IPS-11a (cell line): Measurements from ENCODE around the gene OPN4.

Source experiments
- H3K4me3 ChIP-seq: one replicate; pipeline ENCODE4 v1.5.1; 2013; ENCODE audit warnings: low read depth, low read length, control low read depth

The OPN4 gene

DNA sequence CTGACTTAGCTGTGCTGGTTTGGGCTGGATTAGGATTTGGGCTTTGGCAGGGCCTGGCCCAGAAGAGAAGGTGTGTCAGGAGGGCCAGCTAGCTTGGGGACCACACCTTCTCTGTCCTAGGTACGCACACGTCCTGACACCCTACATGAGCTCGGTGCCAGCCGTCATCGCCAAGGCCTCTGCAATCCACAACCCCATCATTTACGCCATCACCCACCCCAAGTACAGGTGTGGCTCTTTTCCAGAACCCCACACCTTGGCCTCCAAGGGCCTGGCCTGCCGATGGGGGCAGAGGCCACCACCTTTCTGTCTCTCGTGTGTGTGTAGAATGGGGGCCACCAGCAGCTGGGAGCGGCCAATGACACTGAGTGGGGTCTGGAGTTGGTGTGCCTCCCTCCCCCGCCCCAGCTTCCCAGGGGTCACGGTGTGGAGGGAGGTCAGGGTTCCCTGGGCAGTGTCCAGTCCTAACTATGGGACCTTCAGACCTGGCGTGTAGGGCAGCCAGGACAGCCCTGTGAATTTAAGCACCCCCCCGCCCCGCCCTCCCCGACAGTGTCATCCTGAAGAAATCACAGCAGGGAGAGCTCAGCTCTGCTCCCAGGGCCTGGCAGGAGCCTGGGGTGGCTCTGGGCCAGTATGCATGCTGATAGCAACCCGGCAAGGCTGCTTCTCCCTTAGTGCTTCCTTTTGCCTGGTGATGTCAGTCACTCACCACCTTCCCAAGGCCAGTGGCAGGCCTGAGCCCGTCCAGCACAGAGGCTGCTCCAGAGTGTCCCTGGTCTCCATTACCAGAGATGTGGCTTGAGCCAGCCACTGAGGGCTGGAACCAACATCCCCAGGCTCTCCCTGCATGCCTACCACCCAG is 7.0 kb downstream of the OPN4 start:
- H3K4me3 ChIP-seq: no peak overlapping the region

GRCh38 chr10:86662186-86663045 is 8.1 kb downstream of the OPN4 start:
- no peak overlapping the region for H3K4me3 ChIP-seq

DNA sequence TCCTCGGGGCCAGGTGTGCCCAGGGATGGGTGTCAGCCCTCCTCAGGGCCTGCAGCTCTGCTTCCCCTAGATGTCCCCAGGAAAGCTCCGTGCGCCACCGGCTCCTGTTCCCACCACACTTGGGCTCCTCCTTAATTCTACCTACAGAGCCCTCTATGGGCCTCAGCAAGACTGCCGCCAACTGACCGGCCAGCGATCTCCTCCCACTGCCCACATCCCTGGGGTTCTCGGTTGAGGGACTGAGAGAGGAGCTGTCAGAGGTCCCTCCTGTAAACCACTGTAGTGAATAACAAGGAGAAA is 8.6 kb downstream of the OPN4 start:
- H3K4me3 ChIP-seq: no peak overlapping the region

DNA sequence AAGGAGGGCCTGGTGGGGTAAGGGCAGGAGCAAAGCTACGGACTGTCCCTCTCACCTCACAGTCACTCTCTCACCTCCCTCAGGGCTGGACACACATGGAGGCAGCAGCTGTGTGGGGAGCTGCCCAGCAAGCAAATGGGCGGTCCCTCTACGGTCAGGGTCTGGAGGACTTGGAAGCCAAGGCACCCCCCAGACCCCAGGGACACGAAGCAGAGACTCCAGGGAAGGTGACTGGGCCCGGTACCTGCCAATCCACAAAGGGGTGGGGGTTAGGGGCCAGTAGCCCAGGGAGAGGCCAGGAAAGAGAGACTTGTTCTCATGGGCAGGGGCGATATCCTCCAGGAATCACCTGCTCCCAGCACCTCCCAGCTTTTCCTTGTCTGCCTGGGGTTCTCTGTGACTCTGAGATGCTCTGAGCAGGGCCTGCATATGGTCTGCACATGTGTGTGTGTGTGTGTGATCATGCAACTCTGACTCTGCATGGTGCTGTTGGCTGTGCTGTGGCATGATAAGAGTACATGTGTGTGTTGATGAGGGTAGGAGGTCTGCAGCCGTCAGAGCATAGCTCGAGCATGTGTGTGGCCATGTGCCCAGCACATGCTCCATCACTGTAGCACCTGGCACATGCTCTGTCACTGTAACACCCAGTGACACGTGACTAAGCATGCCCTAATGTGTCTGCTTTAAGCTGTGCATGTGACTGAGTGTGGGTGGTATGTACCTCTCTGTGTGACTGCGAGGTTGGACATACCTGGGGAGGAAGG is 9.4 kb downstream of the OPN4 start:
- H3K4me3 ChIP-seq: no peak overlapping the region

- H3K4me3 ChIP-seq: no peak overlapping the region
These were observed 10.2 kb downstream of the OPN4 start for GRCh38 chr10:86664341-86665217.

- H3K4me3 ChIP-seq: no peak overlapping the region
These were observed 10.9 kb downstream of the OPN4 start for GRCh38 chr10:86665218-86665607.

DNA sequence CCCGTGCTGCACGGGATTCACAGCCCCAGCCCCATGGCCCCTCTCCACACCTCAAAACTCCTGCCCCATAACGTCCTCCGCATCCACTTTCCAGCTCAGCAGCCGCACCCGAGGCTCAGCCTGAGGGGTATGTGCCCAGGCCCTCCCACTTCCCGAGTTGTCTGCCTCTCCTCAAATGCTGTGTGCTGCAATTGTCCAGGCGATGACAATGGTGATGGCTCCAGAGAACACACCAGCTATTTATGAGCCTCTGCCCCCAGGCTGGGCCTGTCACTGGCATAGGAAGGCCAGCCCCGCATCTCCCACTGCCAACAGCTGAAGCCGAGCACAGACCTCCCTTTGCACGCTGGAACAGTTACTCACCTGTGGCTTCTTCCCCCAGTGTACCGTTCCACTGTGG is 11.5 kb downstream of the OPN4 start:
- H3K4me3 ChIP-seq: no peak overlapping the region

DNA sequence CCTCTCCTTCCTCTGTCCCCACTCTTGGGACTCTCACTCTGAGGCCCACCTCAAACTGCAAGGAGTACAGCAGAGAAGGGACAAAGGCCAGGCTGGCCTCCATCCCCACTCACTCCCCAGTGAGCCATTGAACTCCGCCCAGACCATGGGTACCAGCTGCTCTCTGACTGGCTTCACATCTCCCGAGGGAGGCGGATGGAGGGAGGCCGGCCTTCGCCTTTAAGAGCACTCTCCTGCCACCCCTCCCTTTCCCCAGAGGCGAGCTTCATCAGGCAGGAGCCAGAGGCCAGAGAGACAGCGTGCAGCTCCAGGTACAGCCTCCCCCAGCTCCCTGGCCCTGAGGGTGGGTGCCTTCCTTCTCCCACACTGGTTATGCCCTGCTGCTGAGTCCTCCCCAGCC is 12.2 kb downstream of the OPN4 start:
- H3K4me3 ChIP-seq: no peak overlapping the region

DNA sequence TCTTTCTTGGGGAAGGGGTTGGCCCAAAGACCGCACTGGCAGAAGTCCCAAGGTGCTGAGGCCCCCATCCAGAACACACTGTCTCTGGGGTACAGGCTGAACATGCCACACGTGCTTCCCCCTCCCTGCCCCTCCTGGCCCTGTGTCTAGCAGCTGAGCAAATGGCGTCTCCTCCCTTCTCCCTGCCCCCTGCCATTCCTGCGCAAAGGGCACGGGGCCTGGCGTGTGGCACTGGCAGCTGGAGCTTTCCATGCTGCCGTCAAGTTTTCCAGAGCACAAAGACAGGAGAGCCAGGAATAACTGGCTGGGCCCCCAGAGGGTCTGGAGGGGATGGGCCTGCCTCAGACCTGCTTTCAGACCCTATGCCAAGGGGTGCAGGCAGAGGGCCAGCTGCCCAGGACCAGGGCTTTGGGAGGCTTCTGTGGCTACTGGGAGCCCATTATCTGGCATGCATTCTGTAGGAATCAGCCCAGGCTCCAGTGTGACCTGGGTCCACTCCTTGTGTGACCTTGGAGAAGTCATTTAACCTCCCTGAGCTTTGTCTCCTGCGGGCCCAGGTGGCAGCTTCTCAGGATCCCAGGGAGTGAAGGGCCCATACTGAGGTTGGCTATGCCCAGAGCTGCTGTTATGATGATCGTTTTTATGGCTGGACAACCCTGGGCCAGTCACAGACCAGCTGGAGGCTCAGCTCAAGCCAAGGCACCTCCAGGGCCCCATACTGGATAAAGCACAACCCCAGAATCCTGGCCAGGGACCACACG is 13.3 kb downstream of the OPN4 start:
- H3K4me3 ChIP-seq: no peak overlapping the region

DNA sequence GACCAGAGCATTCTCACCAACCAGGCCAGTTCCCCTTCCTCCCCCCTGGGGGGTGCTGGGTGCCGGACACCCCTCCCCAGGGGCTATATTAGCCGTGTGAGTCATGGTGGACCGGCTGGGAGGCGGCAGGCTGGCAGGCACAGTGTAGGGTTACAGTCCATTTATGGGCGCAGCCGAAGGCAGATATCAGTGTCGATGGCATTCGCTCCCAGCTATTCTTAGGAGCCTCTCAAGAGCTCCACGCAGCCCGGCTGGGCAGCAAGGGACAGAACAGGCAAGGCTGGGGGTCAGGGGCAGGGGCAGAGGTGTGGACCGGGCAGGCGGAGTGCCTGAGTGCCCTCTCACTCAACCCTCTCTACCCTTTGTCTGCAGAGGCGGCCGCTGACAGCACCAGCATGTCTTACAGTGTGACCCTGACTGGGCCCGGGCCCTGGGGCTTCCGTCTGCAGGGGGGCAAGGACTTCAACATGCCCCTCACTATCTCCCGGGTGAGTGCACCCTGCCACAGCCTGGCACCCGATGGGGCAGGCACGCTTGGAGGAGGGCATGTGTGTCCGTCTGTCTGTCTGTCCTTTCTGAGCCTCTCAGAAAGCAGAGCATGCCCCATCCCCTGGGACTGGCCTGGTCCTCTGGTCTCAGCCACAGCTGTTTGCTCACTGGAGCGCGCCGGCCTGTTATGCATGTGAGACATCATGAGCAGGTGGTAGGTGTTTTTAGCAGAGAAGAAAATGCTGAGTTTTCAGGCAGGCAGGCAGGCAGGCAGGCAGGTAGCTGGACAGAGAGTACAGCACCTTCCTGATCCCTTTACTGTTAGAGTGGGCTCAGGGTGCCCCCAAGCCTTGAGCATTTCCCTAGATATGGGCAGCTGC is 14.2 kb downstream of the OPN4 start, which contains the start of gene LDB3:
TSS of gene LDB3 (plus strand) at position 215 of the 869 bp plus-strand sequence. CDS start at position 396, 181 bp downstream.
- no peak within 1 kb of the TSS for H3K4me3 ChIP-seq

DNA sequence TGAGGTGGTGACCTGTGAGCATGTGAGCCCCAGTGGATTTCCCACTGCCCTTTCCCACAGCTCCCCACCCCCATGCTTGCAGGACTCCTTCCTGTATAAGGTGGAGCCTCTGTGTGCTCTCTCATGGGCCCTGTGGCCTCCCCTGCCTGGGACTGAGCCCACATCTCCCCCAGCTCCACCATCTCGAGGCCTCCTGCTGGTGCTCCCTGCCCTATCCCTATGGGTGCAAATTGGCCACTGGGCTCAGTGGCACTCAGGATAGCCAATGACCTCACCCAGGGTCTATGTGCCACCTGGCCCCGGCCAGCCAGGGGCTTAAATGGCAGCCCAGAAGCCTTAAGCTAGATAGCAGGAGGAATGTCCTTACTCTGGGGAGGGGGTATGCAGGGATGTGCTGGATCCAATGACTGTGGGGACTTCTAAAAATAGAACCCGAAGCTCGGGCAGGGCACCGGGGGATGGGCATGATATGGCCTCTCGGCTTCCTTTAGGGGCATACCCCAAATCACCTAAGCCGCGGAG is 16.0 kb downstream of the OPN4 start:
- no peak overlapping the region for H3K4me3 ChIP-seq

DNA sequence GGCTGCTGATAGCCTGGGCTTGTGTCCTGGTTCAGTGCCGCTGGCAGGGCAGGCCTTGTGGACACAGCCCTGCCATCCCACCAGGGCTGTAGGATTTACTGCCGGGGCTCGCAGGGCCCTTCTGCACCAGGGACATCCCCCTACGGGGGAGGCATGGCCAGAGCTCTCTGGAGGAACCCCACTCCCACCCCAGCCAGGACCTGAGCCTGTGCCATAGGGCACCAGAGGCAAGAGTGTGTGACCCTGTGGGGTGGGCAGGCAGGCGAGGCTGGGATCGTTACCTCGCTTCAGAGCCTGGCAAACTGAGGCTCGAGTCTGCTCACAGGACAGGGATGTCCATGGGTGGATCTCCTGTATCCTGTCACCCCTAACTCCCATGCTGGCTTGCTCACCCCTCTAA is 16.5 kb downstream of the OPN4 start:
- H3K4me3 ChIP-seq: no peak overlapping the region

DNA sequence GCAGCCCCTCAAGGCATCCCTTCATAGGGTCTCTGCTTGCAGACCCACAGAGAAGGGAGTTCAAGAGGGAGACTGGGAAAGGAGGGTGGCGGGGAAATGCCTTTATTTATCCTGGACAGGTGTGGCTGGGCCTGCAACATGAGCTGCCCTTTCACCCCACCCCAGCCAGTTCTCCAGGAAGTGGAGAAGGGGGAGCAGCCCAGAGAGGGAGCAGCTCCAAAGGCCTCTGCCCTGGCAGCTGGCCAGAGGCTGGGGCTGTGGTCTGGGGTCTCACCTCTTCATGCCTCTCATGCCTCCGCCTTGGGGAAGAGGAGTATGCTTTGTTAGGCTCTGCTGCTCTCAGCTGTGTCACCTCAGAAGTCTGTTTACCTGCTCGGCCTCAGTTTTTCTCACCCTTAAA is 17.1 kb downstream of the OPN4 start:
- H3K4me3 ChIP-seq: no peak overlapping the region

DNA sequence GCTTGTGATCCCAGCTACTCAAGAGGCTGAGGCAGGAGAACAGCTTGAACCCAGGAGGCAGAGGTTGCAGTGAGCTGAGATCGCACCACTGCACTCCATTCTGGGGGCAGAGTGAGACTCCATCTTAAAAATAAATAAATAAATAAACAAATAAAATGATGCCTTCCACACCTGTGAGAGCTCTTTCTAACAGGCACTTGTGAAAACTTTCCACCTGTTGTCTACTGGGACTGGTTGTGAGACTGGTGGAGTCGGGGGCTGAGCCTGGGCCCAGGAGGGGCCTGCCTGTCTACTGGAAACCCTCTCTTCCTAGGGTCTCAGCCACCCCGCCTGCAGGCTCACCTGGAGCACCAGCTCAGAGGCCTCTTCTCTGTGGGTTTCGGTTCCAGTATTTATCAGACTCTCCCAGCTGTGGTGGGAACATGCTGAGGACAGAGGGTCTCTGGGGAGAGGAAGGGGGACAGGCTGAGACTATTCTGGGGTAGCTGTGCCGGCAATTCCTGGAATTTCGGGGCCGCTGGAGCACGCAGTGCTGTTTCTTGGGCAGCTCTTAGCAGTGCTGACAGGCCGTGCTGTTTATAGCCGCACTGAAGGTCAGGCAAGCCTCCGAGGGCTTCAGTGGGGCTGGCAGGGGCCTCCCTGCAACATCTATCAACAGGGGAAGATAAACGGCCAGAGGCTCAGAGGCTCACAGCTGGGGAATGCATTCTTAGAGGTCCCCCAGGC is 17.8 kb downstream of the OPN4 start:
- no peak overlapping the region for H3K4me3 ChIP-seq

GRCh38 chr10:86673216-86673826 is 19.0 kb downstream of the OPN4 start:
- H3K4me3 ChIP-seq: no peak overlapping the region

DNA sequence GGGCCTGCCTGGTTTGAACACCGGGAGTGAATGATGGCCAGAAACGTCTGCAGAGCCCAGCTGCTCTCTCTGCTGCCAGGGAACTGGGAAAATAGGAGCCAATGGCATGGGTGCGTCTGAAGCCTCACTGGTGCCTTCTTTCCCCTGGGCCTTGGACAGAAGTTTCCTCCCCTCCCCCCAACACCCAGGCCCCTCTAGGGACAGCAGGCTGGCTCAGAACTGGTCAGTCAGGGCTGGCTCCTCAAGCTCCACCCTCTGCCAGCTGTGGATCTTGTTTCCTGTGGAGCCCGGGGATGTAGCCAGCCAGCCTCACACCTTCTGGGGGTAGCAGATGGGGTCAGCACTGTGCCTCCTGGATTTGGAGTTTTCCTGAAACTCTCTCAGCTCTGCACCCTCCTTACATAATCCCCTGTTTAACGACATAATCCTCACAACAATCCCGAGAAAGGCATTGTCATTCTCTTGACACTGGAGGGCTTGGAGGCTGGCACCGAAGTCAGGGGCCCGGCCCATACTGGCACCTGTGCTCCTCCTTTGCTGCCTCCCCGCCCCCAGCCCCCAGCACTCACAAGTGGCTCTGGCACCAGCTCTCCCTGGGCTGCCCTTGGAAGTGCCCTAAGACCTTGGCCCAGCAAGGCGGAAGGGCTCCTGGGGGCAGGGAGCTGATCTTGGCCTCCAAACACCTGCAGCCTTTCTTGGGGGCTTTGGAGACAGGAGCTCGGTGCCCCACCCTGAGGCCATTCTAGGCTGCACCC is 19.7 kb downstream of the OPN4 start:
- no peak overlapping the region for H3K4me3 ChIP-seq

DNA sequence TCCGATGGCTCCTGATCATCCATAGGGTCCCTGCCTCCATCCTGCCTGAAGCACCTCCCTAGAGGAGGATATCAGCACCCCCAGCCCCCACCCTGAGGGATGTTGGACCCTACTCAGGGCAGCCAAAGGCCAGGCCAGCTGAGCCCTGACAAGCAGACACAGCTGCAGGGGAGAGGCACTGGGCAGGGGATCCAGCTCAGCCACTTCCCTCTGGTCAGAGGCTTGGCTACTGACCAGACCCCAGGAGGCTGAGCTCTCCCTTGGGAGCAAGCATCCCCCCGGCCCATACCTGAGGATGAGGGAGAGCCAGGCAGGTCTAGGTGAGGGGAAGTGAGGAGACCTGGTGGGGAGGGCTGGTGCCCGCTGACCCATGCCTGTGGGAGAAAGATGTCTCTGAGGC is 20.6 kb downstream of the OPN4 start:
- no peak overlapping the region for H3K4me3 ChIP-seq
